SJCRH30 (cell line): ENCODE measurements around the gene PBX1. TPM values are rescaled to one million over a fixed set of nuclear protein-coding genes. Genes with fewer than 3 reads are reported as not detected.

Experiments used
- DNase-seq, 2 experiments: peaks; one replicate each; pipeline ENCODE4 v3.0.0-alpha.2; 2015 to 2020
- H3K27ac ChIP-seq: fragments of 250-450 bp; sonication (Bioruptor Pico); 2 replicates; pipeline ENCODE4 v1.5.1; 2020; ENCODE audit warnings: mild to moderate bottlenecking, moderate library complexity
- H3K27me3 ChIP-seq: fragments of 250-450 bp; sonication (Bioruptor Pico); 2 replicates; pipeline ENCODE4 v1.5.1; 2020; ENCODE audit warnings: mild to moderate bottlenecking, moderate library complexity
- H3K36me3 ChIP-seq: fragments of 250-450 bp; sonication (Bioruptor Pico); 2 replicates; pipeline ENCODE4 v1.5.1; 2020; ENCODE audit warnings: mild to moderate bottlenecking, moderate library complexity
- H3K4me1 ChIP-seq: fragments of 250-450 bp; sonication (Bioruptor Pico); 2 replicates; pipeline ENCODE4 v1.5.1; 2020; ENCODE audit warnings: mild to moderate bottlenecking, moderate library complexity
- H3K4me3 ChIP-seq: fragments of 250-450 bp; sonication (Bioruptor Pico); 2 replicates; pipeline ENCODE4 v1.5.1; 2020; ENCODE audit warnings: mild to moderate bottlenecking, moderate library complexity
- H3K9me3 ChIP-seq: fragments of 250-450 bp; sonication (Bioruptor Pico); replicated peaks from 2 replicates; pipeline ENCODE4 v1.5.1; 2020; ENCODE audit warnings: mild to moderate bottlenecking, moderate library complexity
- total RNA-seq: library from RNA; depleted of rRNA; stranded (reverse); fragments of >200 nt; shearing (Covaris generic); gene quantifications from 2 replicates; pipeline ENCODE4 v1.2.3, GENCODE V29; 2014

The PBX1 gene
- total RNA-seq, 1 experiment from 2014 or later: 39.0 TPM

DNA sequence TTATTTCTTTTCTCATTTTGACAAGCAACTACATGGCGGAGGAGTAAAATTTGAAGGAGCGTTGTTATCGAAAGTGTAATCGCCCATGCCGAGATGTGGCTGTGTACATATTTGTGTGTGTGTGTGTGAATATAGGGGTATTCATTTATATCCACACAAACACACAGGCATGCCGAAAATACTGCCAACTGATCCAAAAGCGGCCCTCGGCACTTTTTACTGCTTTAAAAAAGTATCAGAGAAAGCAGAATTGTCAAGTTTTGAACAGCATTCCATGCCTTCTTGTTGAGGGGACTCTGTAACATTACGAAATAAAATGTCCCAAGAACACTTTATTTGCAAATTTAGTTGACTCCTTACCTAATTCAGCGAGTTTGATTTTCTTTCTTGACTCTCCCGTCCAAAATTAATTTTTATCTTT lies 1.1 kb downstream of the PBX1 start:
- Histone ChIP-seq H3K4me1 (peaks cover 15% of the 10 kb centered on the region), H3K36me3 (no peaks in the 10 kb centered on the region), H3K9me3 (no peaks in the 10 kb centered on the region), H3K4me3 (peak overlapping the region; percentile 74), H3K27ac (peak overlapping the region; percentile 65; the same call in 1 of the 2 replicates), H3K27me3 (no peaks in the 10 kb centered on the region)
- DNase-seq: no peak

DNA sequence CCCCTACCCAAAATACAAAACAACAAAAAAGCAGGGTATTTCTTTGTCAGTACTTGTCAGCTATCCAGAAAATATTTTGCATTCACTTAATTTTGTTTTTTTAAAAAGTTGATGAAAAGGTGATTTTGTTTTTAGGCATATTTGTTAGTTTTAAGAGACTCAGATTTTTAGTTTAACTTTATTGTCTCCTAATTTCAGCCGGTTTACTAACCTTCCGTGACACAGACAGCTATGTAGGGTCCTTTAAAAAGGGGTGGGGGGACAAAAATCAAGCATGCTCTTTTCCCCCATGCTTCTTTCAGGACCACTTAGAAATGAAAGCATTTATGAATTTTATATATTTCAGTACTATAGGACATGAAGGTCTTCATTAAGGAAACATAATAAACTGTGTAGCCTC lies 1.6 kb downstream of the PBX1 start:
- Histone ChIP-seq H3K36me3 (no peaks in the 10 kb centered on the region), H3K4me1 (peaks cover 15% of the 10 kb centered on the region), H3K27ac (peak overlapping the region; percentile 65; the same call in 1 of the 2 replicates), H3K27me3 (no peaks in the 10 kb centered on the region), H3K9me3 (no peaks in the 10 kb centered on the region), H3K4me3 (peak overlapping the region; percentile 74)
- no peak for DNase-seq

DNA sequence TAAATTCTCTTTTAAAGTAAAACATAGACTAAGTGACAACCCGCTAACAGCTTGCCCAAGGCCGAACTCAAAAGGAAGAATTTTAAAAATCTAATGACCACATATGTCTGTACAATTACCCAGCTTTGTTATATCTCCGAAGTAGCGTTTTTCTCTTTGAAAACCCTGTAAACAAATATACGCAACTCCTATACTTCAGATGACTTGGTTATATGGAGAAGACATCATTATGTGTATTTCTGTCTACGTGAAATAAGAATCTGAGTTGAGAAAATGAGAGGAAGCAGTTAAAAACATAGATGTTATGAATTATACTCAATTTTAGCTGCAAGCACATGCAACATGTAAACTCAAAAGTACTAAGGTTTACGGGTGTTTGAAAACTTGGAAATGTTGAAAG lies 2.0 kb downstream of the PBX1 start:
- Histone ChIP-seq H3K4me3 (peak overlapping the region; percentile 74), H3K9me3 (no peaks in the 10 kb centered on the region; the same call in 1 of the 2 replicates), H3K4me1 (peaks cover 15% of the 10 kb centered on the region), H3K27ac (peak overlapping the region; percentile 65; the same call in 1 of the 2 replicates), H3K36me3 (peaks cover 2% of the 10 kb centered on the region; the same call in 1 of the 2 replicates), H3K27me3 (no peaks in the 10 kb centered on the region)
- DNase-seq: no peak

DNA sequence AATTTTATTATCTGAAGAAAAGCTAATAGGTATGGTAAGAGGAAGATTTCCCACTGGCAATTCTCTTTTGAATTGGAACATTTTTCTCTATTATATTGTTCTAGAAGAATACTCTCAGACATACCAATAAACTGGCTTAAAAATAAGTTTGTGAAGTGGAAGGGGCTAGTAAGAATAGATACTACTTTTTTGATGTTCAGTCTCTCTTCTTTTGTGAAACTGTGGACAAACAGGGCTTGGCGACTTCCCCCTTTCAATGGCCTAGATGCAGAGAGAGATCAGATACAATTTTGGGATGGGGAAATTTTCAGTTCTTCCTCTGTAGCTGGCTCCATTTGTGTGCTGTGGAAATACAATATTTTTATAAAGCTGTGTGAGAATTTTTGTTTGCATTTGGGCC lies 2.5 kb downstream of the PBX1 start:
- Histone ChIP-seq H3K36me3 (peaks cover 4% of the 10 kb centered on the region; the same call in 1 of the 2 replicates), H3K4me3 (peak overlapping the region; percentile 74), H3K27ac (peak overlapping the region; percentile 65; the same call in 1 of the 2 replicates), H3K4me1 (peaks cover 17% of the 10 kb centered on the region), H3K9me3 (no peaks in the 10 kb centered on the region; the same call in 1 of the 2 replicates), H3K27me3 (no peaks in the 10 kb centered on the region)
- DNase-seq: peak in 1 of 2 experiments; percentile 32

DNA sequence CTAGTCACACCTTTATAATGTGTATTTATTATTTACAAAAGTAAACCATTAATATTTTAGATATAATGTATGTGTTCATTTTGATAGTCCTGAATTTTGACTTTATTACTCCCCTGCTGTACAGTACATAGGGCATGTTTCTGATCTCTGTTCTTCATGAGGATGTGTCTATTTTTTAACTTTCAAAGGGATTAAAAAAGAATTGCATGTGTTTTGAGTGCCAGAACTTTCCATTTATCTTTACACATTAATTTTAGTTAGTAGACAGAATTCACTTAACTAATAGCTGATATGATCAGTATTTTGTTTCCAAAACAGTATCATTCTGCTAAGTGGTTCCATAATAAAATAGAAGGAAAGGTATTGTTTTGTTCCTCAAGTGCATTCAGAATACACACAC lies 3.1 kb downstream of the PBX1 start:
- no peak for DNase-seq
- no peaks in the 10 kb centered on the region for H3K27me3 ChIP-seq
- H3K9me3 ChIP-seq: no peaks in the 10 kb centered on the region; the same call in 1 of the 2 replicates
- H3K27ac ChIP-seq: peak overlapping the region; percentile 65; the same call in 1 of the 2 replicates
- H3K4me3 ChIP-seq: peak overlapping the region; percentile 74
- H3K4me1 ChIP-seq: peaks cover 18% of the 10 kb centered on the region
- H3K36me3 ChIP-seq: peaks cover 4% of the 10 kb centered on the region; the same call in 1 of the 2 replicates

DNA sequence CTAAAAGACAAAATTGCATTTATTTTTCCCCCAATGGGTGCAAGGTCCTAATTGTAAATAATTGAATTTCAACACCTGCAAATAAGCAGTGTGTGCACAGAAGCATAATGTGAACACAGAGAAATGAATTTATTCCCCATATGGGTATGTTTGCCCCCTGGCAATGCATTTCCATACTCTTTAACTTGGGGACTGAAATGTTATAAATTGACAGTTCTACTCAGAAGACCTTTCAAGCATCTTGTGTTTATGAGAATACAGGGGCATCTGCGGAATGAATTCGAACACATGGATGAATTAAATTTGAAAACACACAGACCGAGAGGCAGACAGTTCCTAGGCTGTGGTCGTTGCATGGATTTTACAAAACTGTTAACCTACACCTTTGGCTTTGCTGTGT lies 3.5 kb downstream of the PBX1 start:
- Histone ChIP-seq H3K27me3 (no peaks in the 10 kb centered on the region), H3K4me1 (peaks cover 18% of the 10 kb centered on the region), H3K9me3 (no peaks in the 10 kb centered on the region; the same call in 1 of the 2 replicates), H3K36me3 (peaks cover 4% of the 10 kb centered on the region; the same call in 1 of the 2 replicates), H3K27ac (no peak overlapping the region), H3K4me3 (peak overlapping the region; percentile 74)
- no peak for DNase-seq

DNA sequence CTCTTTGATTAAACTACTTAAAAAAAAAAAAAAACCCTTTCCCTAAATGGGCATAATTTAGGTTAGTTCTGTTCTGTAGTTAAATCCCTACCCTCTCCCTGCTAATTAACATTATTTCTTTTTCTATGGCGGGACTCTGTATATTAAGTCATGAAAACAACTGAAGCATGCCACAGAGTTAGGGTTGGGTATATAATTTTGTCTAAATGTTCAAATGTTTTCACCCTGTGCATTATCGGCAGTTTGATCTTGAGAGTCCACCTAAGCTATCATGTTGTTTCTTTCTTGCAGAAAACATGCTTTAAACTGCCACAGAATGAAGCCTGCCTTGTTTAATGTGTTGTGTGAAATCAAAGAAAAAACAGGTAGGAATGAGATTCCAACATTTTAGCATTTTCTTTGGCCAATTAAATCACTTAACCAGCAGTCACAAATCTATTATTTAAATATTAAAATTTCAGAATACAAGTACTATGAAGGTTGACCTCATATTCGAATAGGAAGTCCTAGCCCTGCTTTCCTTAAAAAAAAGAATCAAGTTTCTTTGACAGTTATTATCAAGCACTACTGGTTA lies 4.0 kb downstream of the PBX1 start:
- H3K9me3 ChIP-seq: no peaks in the 10 kb centered on the region; the same call in 1 of the 2 replicates
- peaks cover 18% of the 10 kb centered on the region for H3K4me1 ChIP-seq
- no peaks in the 10 kb centered on the region for H3K27me3 ChIP-seq
- H3K4me3 ChIP-seq: peak overlapping the region; percentile 74; the same call in 1 of the 2 replicates
- DNase-seq: no peak
- H3K27ac ChIP-seq: no peak overlapping the region
- H3K36me3 ChIP-seq: peaks cover 4% of the 10 kb centered on the region; the same call in 1 of the 2 replicates

DNA sequence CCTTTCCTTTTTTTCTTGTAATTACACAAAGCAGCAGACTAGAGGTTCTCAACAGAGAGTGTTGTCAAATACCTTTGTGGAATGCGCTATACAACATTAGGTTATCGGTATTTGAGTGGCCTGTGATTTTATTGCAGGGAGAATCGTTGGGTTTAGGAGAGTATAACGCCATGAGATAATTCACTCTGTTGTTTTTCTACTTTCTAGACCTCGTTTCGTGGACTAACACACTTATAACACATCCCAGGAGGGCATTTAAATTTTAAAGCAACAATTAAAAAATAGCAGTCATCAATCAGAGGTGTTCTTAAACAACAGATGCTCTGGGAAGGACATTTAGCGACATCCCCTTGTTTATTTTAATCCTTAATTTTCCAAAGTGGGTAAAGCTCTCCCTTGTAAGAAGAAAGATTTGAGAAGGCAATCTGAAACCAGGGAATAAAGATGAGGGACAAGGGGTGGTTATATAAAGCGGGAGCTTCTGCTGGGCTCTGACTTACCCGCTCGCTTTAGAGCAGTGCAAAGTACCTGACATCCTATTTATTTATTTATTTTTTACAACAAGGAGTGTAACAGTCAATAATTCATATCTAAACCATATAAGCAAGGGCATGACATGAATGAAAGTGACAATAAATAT lies 4.9 kb downstream of the PBX1 start:
- Histone ChIP-seq H3K27me3 (no peaks in the 10 kb centered on the region), H3K4me1 (peaks cover 18% of the 10 kb centered on the region), H3K4me3 (no peak overlapping the region), H3K36me3 (peaks cover 5% of the 10 kb centered on the region), H3K9me3 (no peaks in the 10 kb centered on the region; the same call in 1 of the 2 replicates), H3K27ac (no peak overlapping the region)
- no peak for DNase-seq

DNA sequence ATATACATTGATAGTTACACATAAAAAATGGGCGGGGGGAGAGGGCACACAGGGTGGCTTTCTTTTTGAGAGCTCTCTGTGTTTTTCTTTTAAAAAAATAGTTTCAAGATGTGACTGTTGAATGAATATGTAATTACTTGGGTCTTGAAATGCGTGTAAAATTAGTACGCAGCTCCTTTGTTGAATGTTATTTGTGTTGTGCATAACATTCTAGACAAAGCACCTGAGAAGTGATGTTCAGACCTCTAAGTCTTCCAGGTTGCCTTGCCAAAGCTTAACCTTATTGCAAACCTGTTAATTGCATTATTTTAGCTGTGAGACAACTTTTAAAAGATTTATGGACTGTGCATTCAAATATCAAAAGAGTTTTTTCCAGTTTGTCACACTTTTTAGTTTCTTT lies 5.4 kb downstream of the PBX1 start:
- H3K4me1 ChIP-seq: peaks cover 18% of the 10 kb centered on the region
- no peak overlapping the region for H3K4me3 ChIP-seq

DNA sequence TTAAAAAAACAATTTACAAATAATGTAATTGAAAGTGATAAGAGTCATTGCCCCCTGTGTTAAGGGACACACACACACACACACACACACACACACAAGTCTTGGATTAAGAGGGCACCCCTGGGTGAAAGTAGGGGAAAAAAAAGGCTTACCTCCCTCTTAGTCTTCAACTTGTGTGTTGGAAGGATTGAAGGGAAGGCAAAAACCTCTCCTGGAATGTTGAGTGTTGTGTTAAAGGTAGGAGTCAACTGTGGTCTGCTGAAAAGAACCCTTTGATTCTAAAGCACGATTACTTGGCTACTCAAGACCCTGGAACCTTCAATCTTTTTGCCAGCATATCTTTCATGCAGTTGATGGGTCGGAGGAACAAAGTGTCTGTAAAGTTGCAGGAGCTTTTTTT lies 6.4 kb downstream of the PBX1 start:
- Histone ChIP-seq H3K4me1 (peaks cover 18% of the 10 kb centered on the region), H3K27me3 (no peaks in the 10 kb centered on the region), H3K9me3 (no peaks in the 10 kb centered on the region; the same call in 1 of the 2 replicates), H3K4me3 (no peak overlapping the region), H3K36me3 (peaks cover 9% of the 10 kb centered on the region), H3K27ac (no peak overlapping the region)
- no peak for DNase-seq

More for the DNA sequence above, 5.4 kb downstream of the PBX1 start:
- peaks cover 9% of the 10 kb centered on the region for H3K36me3 ChIP-seq
- H3K27ac ChIP-seq: no peak overlapping the region
- no peaks in the 10 kb centered on the region for H3K27me3 ChIP-seq
- no peaks in the 10 kb centered on the region; the same call in 1 of the 2 replicates for H3K9me3 ChIP-seq
- no peak for DNase-seq

DNA sequence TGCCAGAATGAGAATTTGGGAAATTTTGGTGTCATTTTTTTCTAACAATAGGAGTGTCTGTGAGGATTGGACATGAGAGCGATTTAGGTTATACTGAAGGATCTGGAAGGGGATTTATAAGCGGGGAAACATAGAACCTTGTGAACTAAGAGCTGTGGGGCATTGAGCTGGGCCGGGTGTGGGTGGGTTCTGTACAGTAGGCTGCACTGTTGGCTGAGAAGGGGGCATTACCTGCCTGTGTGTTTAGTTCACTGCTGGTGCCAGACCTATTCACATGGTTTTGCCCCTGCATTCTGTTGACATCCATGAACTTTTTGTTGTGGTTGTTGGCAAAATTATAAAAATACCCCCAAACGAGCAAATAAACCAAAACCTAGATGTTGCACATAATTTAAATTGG lies 8.8 kb downstream of the PBX1 start:
- Histone ChIP-seq H3K27ac (no peak overlapping the region), H3K4me1 (peaks cover 12% of the 10 kb centered on the region), H3K36me3 (peaks cover 12% of the 10 kb centered on the region), H3K4me3 (no peak overlapping the region), H3K9me3 (peaks cover 3% of the 10 kb centered on the region), H3K27me3 (no peaks in the 10 kb centered on the region)
- no peak for DNase-seq

DNA sequence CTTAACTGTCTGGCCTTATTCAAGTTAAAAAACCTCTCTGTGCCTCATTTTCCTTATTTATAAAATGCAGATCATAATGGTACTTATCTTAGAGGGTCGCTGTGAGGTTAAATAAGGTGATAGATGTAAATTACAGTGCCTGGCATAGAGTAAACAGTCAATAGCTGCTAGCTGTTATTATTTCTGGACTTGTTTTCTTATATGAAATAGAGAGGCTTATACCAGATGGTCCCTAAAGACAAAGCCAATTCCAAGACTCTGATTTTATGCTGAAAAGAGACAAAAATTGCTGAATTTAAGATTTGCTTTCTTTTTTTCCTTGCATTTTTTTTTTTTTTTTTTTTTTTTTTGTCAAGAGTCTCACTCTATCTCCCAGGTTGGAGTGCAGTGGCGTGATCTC lies 10.3 kb downstream of the PBX1 start:
- H3K27me3 ChIP-seq: no peaks in the 10 kb centered on the region
- no peak overlapping the region for H3K4me3 ChIP-seq
- peaks cover 3% of the 10 kb centered on the region for H3K9me3 ChIP-seq
- 0 out of 2 replicates have a peak, but pooled peaks cover 3% of the 10 kb centered on the region for H3K4me1 ChIP-seq
- no peak overlapping the region for H3K27ac ChIP-seq
- no peak for DNase-seq
- H3K36me3 ChIP-seq: peaks cover 12% of the 10 kb centered on the region

DNA sequence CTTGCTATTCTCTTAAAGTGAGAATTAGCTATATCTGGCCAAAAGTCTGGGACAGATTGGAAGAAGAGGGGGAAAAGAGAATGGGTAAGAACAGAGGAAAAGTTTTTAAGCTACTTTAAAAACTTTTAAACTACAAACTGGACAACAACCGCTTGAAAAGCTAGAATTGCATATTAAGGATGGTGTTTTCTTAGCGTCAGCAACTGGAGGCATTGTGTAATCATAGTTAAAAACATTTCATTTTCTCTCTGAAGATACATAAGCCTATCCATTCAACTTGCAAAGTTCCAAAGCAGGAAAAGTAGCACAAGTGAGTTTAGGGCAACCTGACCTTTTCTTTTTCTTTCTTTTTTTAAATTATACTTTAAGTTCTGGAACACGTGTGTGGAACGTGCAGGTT lies 10.9 kb downstream of the PBX1 start:
- DNase-seq: no peak

DNA sequence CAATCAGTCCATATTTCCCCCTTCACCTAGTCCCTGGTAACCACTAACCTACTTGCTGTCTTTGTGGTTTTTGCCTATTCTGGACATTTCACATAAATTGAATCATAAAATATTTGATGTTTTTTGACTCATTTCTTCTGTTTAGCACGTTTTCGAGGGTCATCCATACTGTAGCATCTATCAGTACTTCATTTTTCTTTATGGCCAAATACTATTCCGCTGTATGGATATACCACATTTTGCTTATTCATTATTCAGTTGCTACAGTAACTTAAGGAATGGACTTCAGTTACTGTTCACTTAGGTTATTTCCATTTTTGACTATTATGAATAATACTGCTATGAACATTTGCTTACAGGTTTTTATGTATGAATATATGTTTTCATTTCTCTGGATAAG lies 12.3 kb downstream of the PBX1 start:
- no peak overlapping the region for H3K4me3 ChIP-seq
- H3K36me3 ChIP-seq: peaks cover 7% of the 10 kb centered on the region
- no peak for DNase-seq
- H3K4me1 ChIP-seq: 0 out of 2 replicates have a peak, but pooled peaks cover 3% of the 10 kb centered on the region
- H3K27me3 ChIP-seq: no peaks in the 10 kb centered on the region
- no peak overlapping the region for H3K27ac ChIP-seq
- peaks cover 3% of the 10 kb centered on the region; the same call in 1 of the 2 replicates for H3K9me3 ChIP-seq

More for the DNA sequence above, 10.9 kb downstream of the PBX1 start:
- Histone ChIP-seq H3K27me3 (no peaks in the 10 kb centered on the region), H3K4me3 (no peak overlapping the region), H3K4me1 (0 out of 2 replicates have a peak, but pooled peaks cover 3% of the 10 kb centered on the region), H3K9me3 (peaks cover 3% of the 10 kb centered on the region), H3K36me3 (peaks cover 12% of the 10 kb centered on the region), H3K27ac (no peak overlapping the region)

DNA sequence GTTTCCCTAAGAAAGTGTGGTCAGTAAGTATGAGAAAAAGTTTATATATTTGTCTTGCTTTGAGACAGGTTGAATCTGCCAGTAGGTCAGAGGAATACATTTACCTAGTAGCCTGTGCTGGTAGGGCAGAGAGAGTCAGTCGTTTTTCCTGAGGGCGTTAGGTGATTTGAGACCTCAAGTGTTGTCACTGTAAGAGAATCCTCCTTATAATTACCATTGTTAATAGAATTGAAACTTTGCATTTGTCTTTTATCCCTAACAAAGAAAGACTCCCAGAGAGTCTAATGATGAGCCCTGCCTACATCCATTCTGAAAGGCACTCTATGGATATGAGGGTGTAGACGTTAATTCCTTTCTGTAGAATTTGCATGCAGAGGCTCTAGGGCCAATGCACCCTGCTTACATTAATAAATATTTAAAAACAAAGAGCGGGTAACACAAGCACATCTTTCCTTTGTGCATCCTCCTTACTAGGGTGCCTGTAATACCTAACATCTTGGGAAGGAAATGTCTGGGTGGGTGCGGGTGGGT lies 16.4 kb downstream of the PBX1 start:
- Histone ChIP-seq H3K9me3 (peaks cover 3% of the 10 kb centered on the region; the same call in 1 of the 2 replicates), H3K36me3 (peaks cover 3% of the 10 kb centered on the region), H3K27ac (no peak overlapping the region), H3K27me3 (no peaks in the 10 kb centered on the region), H3K4me3 (no peak overlapping the region), H3K4me1 (no peaks in the 10 kb centered on the region)
- no peak for DNase-seq
